Astrocyte (in vitro differentiated cells and primary cell): Measurements from ENCODE around the gene ZNF701.

Experiments used
- EZH2 ChIP-seq: IDR thresholded peaks from 2 replicates; pipeline ENCODE4 v1.6.1; 2012; ENCODE audit warnings: mild to moderate bottlenecking, low read length, inconsistent platforms; ENCODE audit not compliant: insufficient read depth
- TF ChIP-seq, protein P1 (sequence below): IDR thresholded peaks from 2 replicates; pipeline ENCODE4 v1.5.1; 2011; ENCODE audit warnings: low read depth, mild to moderate bottlenecking, inconsistent platforms, low read length, moderate library complexity; ENCODE audit not compliant: insufficient read depth

- TF ChIP-seq, protein P1, sequence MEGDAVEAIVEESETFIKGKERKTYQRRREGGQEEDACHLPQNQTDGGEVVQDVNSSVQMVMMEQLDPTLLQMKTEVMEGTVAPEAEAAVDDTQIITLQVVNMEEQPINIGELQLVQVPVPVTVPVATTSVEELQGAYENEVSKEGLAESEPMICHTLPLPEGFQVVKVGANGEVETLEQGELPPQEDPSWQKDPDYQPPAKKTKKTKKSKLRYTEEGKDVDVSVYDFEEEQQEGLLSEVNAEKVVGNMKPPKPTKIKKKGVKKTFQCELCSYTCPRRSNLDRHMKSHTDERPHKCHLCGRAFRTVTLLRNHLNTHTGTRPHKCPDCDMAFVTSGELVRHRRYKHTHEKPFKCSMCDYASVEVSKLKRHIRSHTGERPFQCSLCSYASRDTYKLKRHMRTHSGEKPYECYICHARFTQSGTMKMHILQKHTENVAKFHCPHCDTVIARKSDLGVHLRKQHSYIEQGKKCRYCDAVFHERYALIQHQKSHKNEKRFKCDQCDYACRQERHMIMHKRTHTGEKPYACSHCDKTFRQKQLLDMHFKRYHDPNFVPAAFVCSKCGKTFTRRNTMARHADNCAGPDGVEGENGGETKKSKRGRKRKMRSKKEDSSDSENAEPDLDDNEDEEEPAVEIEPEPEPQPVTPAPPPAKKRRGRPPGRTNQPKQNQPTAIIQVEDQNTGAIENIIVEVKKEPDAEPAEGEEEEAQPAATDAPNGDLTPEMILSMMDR = no peak
- no peak for TF ChIP-seq EZH2
Measured at GRCh38 chr19:52524086-52524485, 46.0 kb upstream of the ZNF701 start.
